Measurements from ENCODE around the gene JDP2.

- no peak for TF ChIP-seq CTCF (IDR thresholded peaks at IDR 0.05)
- no peak for TF ChIP-seq POLR2A (IDR thresholded peaks at IDR 0.05)
These were observed 5.8 kb downstream of the JDP2 start for GRCh38 chr14:75433631-75434071.
